ENCODE data around the gene ADGRG2. TPM values are rescaled to one million over a fixed set of nuclear protein-coding genes. Genes with fewer than 3 reads are reported as not detected.

ADGRG2 gene, protein sequence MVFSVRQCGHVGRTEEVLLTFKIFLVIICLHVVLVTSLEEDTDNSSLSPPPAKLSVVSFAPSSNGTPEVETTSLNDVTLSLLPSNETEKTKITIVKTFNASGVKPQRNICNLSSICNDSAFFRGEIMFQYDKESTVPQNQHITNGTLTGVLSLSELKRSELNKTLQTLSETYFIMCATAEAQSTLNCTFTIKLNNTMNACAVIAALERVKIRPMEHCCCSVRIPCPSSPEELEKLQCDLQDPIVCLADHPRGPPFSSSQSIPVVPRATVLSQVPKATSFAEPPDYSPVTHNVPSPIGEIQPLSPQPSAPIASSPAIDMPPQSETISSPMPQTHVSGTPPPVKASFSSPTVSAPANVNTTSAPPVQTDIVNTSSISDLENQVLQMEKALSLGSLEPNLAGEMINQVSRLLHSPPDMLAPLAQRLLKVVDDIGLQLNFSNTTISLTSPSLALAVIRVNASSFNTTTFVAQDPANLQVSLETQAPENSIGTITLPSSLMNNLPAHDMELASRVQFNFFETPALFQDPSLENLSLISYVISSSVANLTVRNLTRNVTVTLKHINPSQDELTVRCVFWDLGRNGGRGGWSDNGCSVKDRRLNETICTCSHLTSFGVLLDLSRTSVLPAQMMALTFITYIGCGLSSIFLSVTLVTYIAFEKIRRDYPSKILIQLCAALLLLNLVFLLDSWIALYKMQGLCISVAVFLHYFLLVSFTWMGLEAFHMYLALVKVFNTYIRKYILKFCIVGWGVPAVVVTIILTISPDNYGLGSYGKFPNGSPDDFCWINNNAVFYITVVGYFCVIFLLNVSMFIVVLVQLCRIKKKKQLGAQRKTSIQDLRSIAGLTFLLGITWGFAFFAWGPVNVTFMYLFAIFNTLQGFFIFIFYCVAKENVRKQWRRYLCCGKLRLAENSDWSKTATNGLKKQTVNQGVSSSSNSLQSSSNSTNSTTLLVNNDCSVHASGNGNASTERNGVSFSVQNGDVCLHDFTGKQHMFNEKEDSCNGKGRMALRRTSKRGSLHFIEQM
- total RNA-seq = 16.4 TPM
- polyA plus RNA-seq (ENCODE audit: insufficient read depth in 1 of 8, insufficient read length in 8 of 8, low replicate concordance in 1 of 8) = 10 to 100 TPM in 3 of 8 donors, 1 to 10 TPM in 5; 2.5 to 31.8 (median 6.7) TPM
- long read RNA-seq, donor 1 = 0 reads
- long read RNA-seq, donor 2 = 0 reads
- long read RNA-seq, donor 3 = 0 reads
- long read RNA-seq, donor 4 = 0 reads
- long read RNA-seq, donor 5, full-length matches to known transcripts = 1 of 1 reads
- long read RNA-seq, donor 5, partial matches to known transcripts = 0 of 1 reads
- long read RNA-seq, donor 5, other reads (novel, unspliced or antisense) = 0 of 1 reads
- long read RNA-seq, donor 6 = 0 reads
- long read RNA-seq, donor 7 = 0 reads
- long read RNA-seq, donor 8 = 0 reads
- long read RNA-seq, donor 9 = 0 reads
- long read RNA-seq, donor 10, full-length matches to known transcripts = 1 of 1 reads
- long read RNA-seq, donor 10, partial matches to known transcripts = 0 of 1 reads
- long read RNA-seq, donor 10, other reads (novel, unspliced or antisense) = 0 of 1 reads
- long read RNA-seq, donor 11 = 0 reads

DNA sequence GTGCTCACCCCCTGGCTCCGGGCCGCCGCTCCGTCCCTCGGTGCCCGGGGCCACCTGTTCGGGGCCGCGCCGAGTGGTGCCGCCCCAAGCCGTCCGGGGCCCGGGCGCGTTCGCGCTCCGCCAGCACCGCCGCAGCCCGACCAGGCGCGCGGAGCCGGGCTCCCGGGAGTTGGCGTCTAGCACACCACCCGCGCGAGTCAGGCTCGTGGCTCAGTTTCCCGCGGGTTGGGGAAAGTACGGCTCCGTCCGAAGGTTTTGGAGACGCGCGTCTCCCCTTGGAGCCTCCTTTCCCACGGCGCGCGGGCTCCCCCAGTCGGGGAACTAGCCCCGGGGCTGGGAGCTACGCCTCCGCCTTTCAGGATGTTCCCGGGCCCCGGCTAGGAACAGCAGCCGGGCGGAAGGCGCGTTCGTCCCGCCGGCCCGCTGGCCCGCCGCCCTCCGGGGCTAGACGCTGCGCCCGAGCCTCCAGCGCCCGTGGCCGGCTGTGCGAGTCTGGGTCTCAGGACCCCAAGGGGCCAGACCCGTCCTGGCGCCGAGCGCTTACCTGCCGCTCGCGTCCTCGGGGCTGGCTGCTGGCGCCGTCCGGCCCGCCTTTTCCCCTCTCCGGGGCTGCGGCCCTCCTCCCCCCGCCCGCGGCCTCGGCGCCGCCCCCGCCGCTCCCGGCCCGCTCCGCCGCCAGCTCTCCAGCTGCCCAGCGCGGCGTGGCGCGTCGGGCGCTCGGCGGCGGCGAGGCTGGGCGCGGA lies at the start of gene ADGRG2:
TSS of gene ADGRG2 (minus strand) at position 571 of the 743 bp plus-strand sequence. CDS start 53,634 bp downstream, outside the sequence.
- Histone ChIP-seq H3K36me3 (ENCODE audit: control insufficient read depth, insufficient read depth, low read length) (no peaks in the 10 kb centered on the region), H3K27ac (ENCODE audit: low read length) (peak within 1 kb of the TSS; percentile 1), H3K27me3 (ENCODE audit: control insufficient read depth, insufficient read depth, low read length) (peaks cover 39% of the 10 kb centered on the region), H3K4me1 (ENCODE audit: control insufficient read depth, insufficient read depth, low read length) (no peaks in the 10 kb centered on the region), H3K9me3 (replicated peaks; ENCODE audit: control insufficient read depth, low read depth, low read length) (no peaks in the 10 kb centered on the region), H3K4me3 (ENCODE audit: low read length) (peak within 1 kb of the TSS; percentile 43)
- 13% methylated on average over 86 of the region's 107 CpGs for WGBS (ENCODE audit: insufficient coverage)
- peak; percentile 66 for DNase-seq

DNA sequence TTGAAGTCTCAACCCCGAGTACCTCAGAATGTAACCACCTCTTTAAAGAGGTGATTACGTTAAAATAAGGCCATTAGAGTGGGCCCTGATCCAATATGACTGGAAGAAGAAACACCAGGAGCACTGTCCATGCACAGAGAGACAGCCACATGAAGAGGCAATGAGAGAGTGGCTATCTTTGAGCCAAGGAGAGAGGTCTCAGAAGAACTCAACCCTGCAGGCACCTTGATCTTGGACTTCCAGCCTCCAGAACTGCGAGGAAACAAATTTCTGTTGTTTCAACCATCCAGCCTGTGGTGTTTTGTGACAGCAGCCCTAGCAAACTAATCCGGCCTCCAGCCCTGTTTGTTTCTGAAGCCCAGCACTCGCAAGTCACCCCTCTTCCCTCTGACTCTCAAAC lies 46.3 kb upstream of the ADGRG2 start:
- H3K27ac ChIP-seq (ENCODE audit: low read length) = no peak overlapping the region
- DNase-seq = no peak
- peaks cover 8% of the 10 kb centered on the region for H3K27me3 ChIP-seq (ENCODE audit: control insufficient read depth, insufficient read depth, low read length)
- peaks cover 3% of the 10 kb centered on the region for H3K4me1 ChIP-seq (ENCODE audit: control insufficient read depth, insufficient read depth, low read length)
- H3K36me3 ChIP-seq (ENCODE audit: control insufficient read depth, insufficient read depth, low read length) = no peaks in the 10 kb centered on the region
- 86% methylated on average over 2 of the region's 5 CpGs for WGBS (ENCODE audit: insufficient coverage)
- H3K4me3 ChIP-seq (ENCODE audit: low read length) = no peak overlapping the region
- H3K9me3 ChIP-seq (replicated peaks; ENCODE audit: control insufficient read depth, low read depth, low read length) = peaks cover 4% of the 10 kb centered on the region

- Histone ChIP-seq H3K9me3 (replicated peaks; ENCODE audit: control insufficient read depth, low read depth, low read length) (no peaks in the 10 kb centered on the region), H3K4me3 (ENCODE audit: low read length) (no peak overlapping the region), H3K27ac (ENCODE audit: low read length) (peak overlapping the region; percentile 21), H3K4me1 (ENCODE audit: control insufficient read depth, insufficient read depth, low read length) (peaks cover 3% of the 10 kb centered on the region), H3K36me3 (ENCODE audit: control insufficient read depth, insufficient read depth, low read length) (no peaks in the 10 kb centered on the region), H3K27me3 (ENCODE audit: control insufficient read depth, insufficient read depth, low read length) (peaks cover 13% of the 10 kb centered on the region)
- 65% methylated on average over 4 of the region's 8 CpGs for WGBS (ENCODE audit: insufficient coverage)
- DNase-seq = peak; percentile 68
These were observed 40.6 kb upstream of the ADGRG2 start for GRCh38 chrX:19162851-19163250.

- peak; percentile 25 for DNase-seq
- Histone ChIP-seq H3K4me1 (ENCODE audit: control insufficient read depth, insufficient read depth, low read length) (no peaks in the 10 kb centered on the region), H3K36me3 (ENCODE audit: control insufficient read depth, insufficient read depth, low read length) (no peaks in the 10 kb centered on the region), H3K27ac (ENCODE audit: low read length) (no peak overlapping the region), H3K4me3 (ENCODE audit: low read length) (no peak overlapping the region), H3K27me3 (ENCODE audit: control insufficient read depth, insufficient read depth, low read length) (peaks cover 2% of the 10 kb centered on the region), H3K9me3 (replicated peaks; ENCODE audit: control insufficient read depth, low read depth, low read length) (no peaks in the 10 kb centered on the region)
- 15% methylated on average over 3 of the region's 4 CpGs for WGBS (ENCODE audit: insufficient coverage)
These were observed 33.9 kb upstream of the ADGRG2 start for GRCh38 chrX:19156186-19156585.

GRCh38 chrX:19152762-19153161 lies 30.5 kb upstream of the ADGRG2 start:
- no CpG with 5 or more reads among the region's 2 CpGs for WGBS (ENCODE audit: insufficient coverage)
- H3K9me3 ChIP-seq (replicated peaks; ENCODE audit: control insufficient read depth, low read depth, low read length) = no peaks in the 10 kb centered on the region
- H3K4me3 ChIP-seq (ENCODE audit: low read length) = no peak overlapping the region
- H3K36me3 ChIP-seq (ENCODE audit: control insufficient read depth, insufficient read depth, low read length) = no peaks in the 10 kb centered on the region
- no peak overlapping the region for H3K27ac ChIP-seq (ENCODE audit: low read length)
- no peaks in the 10 kb centered on the region for H3K27me3 ChIP-seq (ENCODE audit: control insufficient read depth, insufficient read depth, low read length)
- DNase-seq = no peak
- H3K4me1 ChIP-seq (ENCODE audit: control insufficient read depth, insufficient read depth, low read length) = no peaks in the 10 kb centered on the region

- Histone ChIP-seq H3K9me3 (replicated peaks; ENCODE audit: control insufficient read depth, low read depth, low read length) (no peaks in the 10 kb centered on the region), H3K27ac (ENCODE audit: low read length) (no peak overlapping the region), H3K36me3 (ENCODE audit: control insufficient read depth, insufficient read depth, low read length) (no peaks in the 10 kb centered on the region), H3K4me3 (ENCODE audit: low read length) (no peak overlapping the region), H3K27me3 (ENCODE audit: control insufficient read depth, insufficient read depth, low read length) (peaks cover 2% of the 10 kb centered on the region), H3K4me1 (ENCODE audit: control insufficient read depth, insufficient read depth, low read length) (peaks cover 3% of the 10 kb centered on the region)
- DNase-seq = no peak
- no CpG with 5 or more reads among the region's 2 CpGs for WGBS (ENCODE audit: insufficient coverage)
These were observed 14.8 kb upstream of the ADGRG2 start for GRCh38 chrX:19137067-19137466.

- Histone ChIP-seq H3K36me3 (ENCODE audit: control insufficient read depth, insufficient read depth, low read length) (no peaks in the 10 kb centered on the region), H3K27me3 (ENCODE audit: control insufficient read depth, insufficient read depth, low read length) (peaks cover 2% of the 10 kb centered on the region), H3K27ac (ENCODE audit: low read length) (peak overlapping the region; percentile 5), H3K9me3 (replicated peaks; ENCODE audit: control insufficient read depth, low read depth, low read length) (no peaks in the 10 kb centered on the region), H3K4me3 (ENCODE audit: low read length) (no peak overlapping the region), H3K4me1 (ENCODE audit: control insufficient read depth, insufficient read depth, low read length) (peaks cover 3% of the 10 kb centered on the region)
- WGBS (ENCODE audit: insufficient coverage) = 55% methylated on average over 2 of the region's 5 CpGs
- DNase-seq = no peak
These were observed 11.5 kb upstream of the ADGRG2 start for GRCh38 chrX:19133784-19134183.

DNA sequence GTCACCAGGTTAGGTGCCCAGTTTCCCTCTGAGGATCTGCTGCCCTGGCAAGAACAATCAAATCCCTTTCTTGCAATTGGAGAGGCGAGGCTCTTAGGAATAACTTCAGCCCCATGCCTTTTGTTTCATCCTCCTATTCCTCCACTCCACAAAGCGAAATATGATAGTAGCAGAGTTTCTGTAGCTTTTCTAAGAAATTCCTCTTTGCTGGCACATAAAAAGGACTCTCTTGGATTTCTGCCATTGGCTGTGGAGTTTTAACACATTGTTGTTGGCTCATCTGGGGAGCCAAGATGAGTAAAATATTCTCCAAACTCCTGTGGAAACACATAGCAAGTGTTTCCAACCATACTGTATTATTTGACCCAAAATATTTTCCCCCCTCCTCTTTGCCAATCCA lies 11.0 kb upstream of the ADGRG2 start:
- Histone ChIP-seq H3K27ac (ENCODE audit: low read length) (peak overlapping the region; percentile 29), H3K4me3 (ENCODE audit: low read length) (no peak overlapping the region), H3K9me3 (replicated peaks; ENCODE audit: control insufficient read depth, low read depth, low read length) (no peaks in the 10 kb centered on the region), H3K27me3 (ENCODE audit: control insufficient read depth, insufficient read depth, low read length) (peaks cover 2% of the 10 kb centered on the region), H3K36me3 (ENCODE audit: control insufficient read depth, insufficient read depth, low read length) (no peaks in the 10 kb centered on the region), H3K4me1 (ENCODE audit: control insufficient read depth, insufficient read depth, low read length) (peaks cover 3% of the 10 kb centered on the region)
- peak; percentile 89 for DNase-seq
- WGBS (ENCODE audit: insufficient coverage) = no CpG with 5 or more reads among the region's 2 CpGs

GRCh38 chrX:19130628-19131027 lies 8.4 kb upstream of the ADGRG2 start:
- DNase-seq = no peak
- Histone ChIP-seq H3K4me1 (ENCODE audit: control insufficient read depth, insufficient read depth, low read length) (peaks cover 3% of the 10 kb centered on the region), H3K27me3 (ENCODE audit: control insufficient read depth, insufficient read depth, low read length) (peaks cover 2% of the 10 kb centered on the region), H3K36me3 (ENCODE audit: control insufficient read depth, insufficient read depth, low read length) (no peaks in the 10 kb centered on the region), H3K27ac (ENCODE audit: low read length) (no peak overlapping the region), H3K4me3 (ENCODE audit: low read length) (no peak overlapping the region), H3K9me3 (replicated peaks; ENCODE audit: control insufficient read depth, low read depth, low read length) (no peaks in the 10 kb centered on the region)
- 51% methylated on average over 2 of the region's 4 CpGs for WGBS (ENCODE audit: insufficient coverage)
